Fibroblast of the aortic adventitia (primary cell): Measurements from ENCODE around the gene INO80E. TPM values are rescaled to one million over a fixed set of nuclear protein-coding genes. Genes with fewer than 3 reads are reported as not detected.

ENCODE experiments used
- DNase-seq: peaks from one replicate; pipeline ENCODE4 v3.0.0-alpha.2; 2010; ENCODE audit warnings: low read depth
- H3K4me3 ChIP-seq: 2 replicates; pipeline ENCODE4 v1.5.1; 2011; ENCODE audit warnings: low read depth, mild to moderate bottlenecking, control low read depth, low read length, moderate library complexity
- CTCF ChIP-seq: IDR thresholded peaks from 2 replicates; pipeline ENCODE4 v1.5.1; 2011; ENCODE audit warnings: mild to moderate bottlenecking, low read length, control low read depth, inconsistent platforms; ENCODE audit not compliant: insufficient read depth
- total RNA-seq: library from RNA; depleted of rRNA; stranded (reverse); fragments of >200 nt; gene quantifications from 2 replicates; pipeline ENCODE4 v1.2.3, GENCODE V29; 2012; ENCODE audit warnings: low replicate concordance

Gene INO80E
- total RNA-seq, 1 donor, result 36.5 TPM

GRCh38 chr16:29984764-29985147 is 11.3 kb upstream of the INO80E start:
- DNase-seq, result no peak
- H3K4me3 ChIP-seq, result no peak overlapping the region
- TF ChIP-seq CTCF, result no peak

- no peak for DNase-seq
- TF ChIP-seq CTCF, result no peak
- no peak overlapping the region for H3K4me3 ChIP-seq
Observed at GRCh38 chr16:29985271-29985811, 10.7 kb upstream of the INO80E start.

GRCh38 chr16:29986231-29986630 is 9.8 kb upstream of the INO80E start:
- H3K4me3 ChIP-seq, result no peak overlapping the region
- no peak for DNase-seq
- TF ChIP-seq CTCF, result no peak

- DNase-seq, result no peak
- TF ChIP-seq CTCF, result no peak
- no peak overlapping the region for H3K4me3 ChIP-seq
Observed at GRCh38 chr16:29986931-29987330, 9.1 kb upstream of the INO80E start.

GRCh38 chr16:29987371-29988085 is 8.5 kb upstream of the INO80E start:
- no peak for TF ChIP-seq CTCF
- no peak overlapping the region for H3K4me3 ChIP-seq
- no peak for DNase-seq

GRCh38 chr16:29988346-29989075 is 7.5 kb upstream of the INO80E start:
- no peak for DNase-seq
- no peak overlapping the region for H3K4me3 ChIP-seq
- TF ChIP-seq CTCF, result no peak
